Raji (cell line): ENCODE results near the gene CDH23.

ENCODE experiments used
- POLR2A ChIP-seq: IDR thresholded peaks from 2 replicates; pipeline ENCODE4 v1.6.1; 2011; ENCODE audit warnings: low read depth, low read length, control low read depth; ENCODE audit not compliant: insufficient read depth

Gene CDH23

GRCh38 chr10:71778071-71778825 lies 381.5 kb downstream of the CDH23 start:
- TF ChIP-seq POLR2A: no peak

GRCh38 chr10:71779641-71780040 lies 382.9 kb downstream of the CDH23 start:
- no peak for TF ChIP-seq POLR2A

GRCh38 chr10:71780156-71780555 lies 383.4 kb downstream of the CDH23 start:
- TF ChIP-seq POLR2A: no peak

- TF ChIP-seq POLR2A: no peak
Observed at GRCh38 chr10:71780719-71781118, 384.0 kb downstream of the CDH23 start.

- TF ChIP-seq POLR2A: no peak
Observed at GRCh38 chr10:71782221-71782916, 385.6 kb downstream of the CDH23 start.

GRCh38 chr10:71782917-71783490 lies 386.3 kb downstream of the CDH23 start:
- TF ChIP-seq POLR2A: no peak

- TF ChIP-seq POLR2A: no peak
Observed at GRCh38 chr10:71783917-71784678, 387.4 kb downstream of the CDH23 start.

GRCh38 chr10:71784679-71785272 lies 388.1 kb downstream of the CDH23 start:
- TF ChIP-seq POLR2A: no peak

- TF ChIP-seq POLR2A: no peak
Observed at GRCh38 chr10:71788954-71789353, 392.2 kb downstream of the CDH23 start.

- no peak for TF ChIP-seq POLR2A
Observed at GRCh38 chr10:71789871-71790270, 393.2 kb downstream of the CDH23 start.

GRCh38 chr10:71790749-71791440 lies 394.2 kb downstream of the CDH23 start:
- TF ChIP-seq POLR2A: no peak

GRCh38 chr10:71795248-71795647 lies 398.5 kb downstream of the CDH23 start:
- TF ChIP-seq POLR2A: no peak

- TF ChIP-seq POLR2A: no peak
Observed at GRCh38 chr10:71796749-71797405, 400.2 kb downstream of the CDH23 start.
